CD4-positive, alpha-beta memory T cell (primary cell): Measurements from ENCODE around the gene VPS13C. TPM values are rescaled to one million over a fixed set of nuclear protein-coding genes. Genes with fewer than 3 reads are reported as not detected.

Experiments
- CTCF ChIA-PET: fragments of 350-600 bp; sonication (Branson Sonifier 250); formaldehyde crosslinking; loops from one replicate; lab custom pipeline; 2021; ENCODE audit warnings: inconsistent platforms; ENCODE audit not compliant: partially characterized antibody; lab: Charles Lee
- POLR2A ChIA-PET: fragments of 350-600 bp; sonication (Branson Sonifier 250); formaldehyde crosslinking; loops from one replicate; lab custom pipeline; 2021; ENCODE audit not compliant: partially characterized antibody; lab: Charles Lee
- DNase-seq, 5 donors: peaks; one replicate each; pipeline versions ENCODE4 v3.0.0 to v3.0.0-alpha.2; 2020 to 2022; ENCODE audit warnings: mixed read lengths in 1 of 5
- H3K27ac ChIP-seq: one replicate; pipeline ENCODE4 v1.7.0; 2013; ENCODE audit warnings: low read depth, low read length
- H3K27me3 ChIP-seq: 2 replicates; pipeline ENCODE4 v1.7.0; 2013; ENCODE audit warnings: mild to moderate bottlenecking, low read length, moderate library complexity; ENCODE audit not compliant: insufficient read depth
- H3K36me3 ChIP-seq: 2 replicates; pipeline ENCODE4 v1.7.0; 2013; ENCODE audit warnings: mild to moderate bottlenecking, low read length, moderate library complexity; ENCODE audit not compliant: insufficient read depth
- H3K4me1 ChIP-seq: 2 replicates; pipeline ENCODE4 v1.7.0; 2013; ENCODE audit warnings: mild to moderate bottlenecking, low read length, moderate library complexity; ENCODE audit not compliant: insufficient read depth
- H3K4me3 ChIP-seq, 2 donors: one replicate each; pipeline ENCODE4 v1.7.0; 2013; ENCODE audit warnings: low read length in 2 of 2, mild to moderate bottlenecking in 1 of 2
- H3K9me3 ChIP-seq, 2 donors: one replicate each; pipeline ENCODE4 v1.7.0; 2013; ENCODE audit warnings: low read length in 2 of 2, control low read depth in 1 of 2; ENCODE audit not compliant: control insufficient read depth in 1 of 2
- H3K27ac Mint-ChIP-seq, 7 donors: one replicate each; pipeline ENCODE4 v1.8.0; 2020 to 2021; ENCODE audit warnings: mixed read lengths in 7 of 7, mild to moderate bottlenecking in 6 of 7, inconsistent platforms in 3 of 7, moderate library complexity in 3 of 7
- H3K27me3 Mint-ChIP-seq, 2 donors: one replicate each; pipeline ENCODE4 v1.8.0; 2020 to 2021; ENCODE audit warnings: mixed read lengths in 2 of 2
- H3K36me3 Mint-ChIP-seq, 2 donors: one replicate each; pipeline ENCODE4 v1.8.0; 2020 to 2021; ENCODE audit warnings: mixed read lengths in 2 of 2, inconsistent platforms in 1 of 2, mild to moderate bottlenecking in 1 of 2
- H3K4me1 Mint-ChIP-seq, 4 donors: one replicate each; pipeline ENCODE4 v1.8.0; 2020 to 2021; ENCODE audit warnings: mixed read lengths in 4 of 4, mild to moderate bottlenecking in 1 of 4
- H3K4me3 Mint-ChIP-seq, 8 donors: one replicate each; pipeline ENCODE4 v1.8.0; 2020 to 2021; ENCODE audit warnings: mixed read lengths in 8 of 8, mild to moderate bottlenecking in 7 of 8, moderate library complexity in 6 of 8, inconsistent platforms in 3 of 8
- H3K9me3 Mint-ChIP-seq, 8 donors: one replicate each; pipeline ENCODE4 v1.8.0; 2020 to 2021; ENCODE audit warnings: mixed read lengths in 8 of 8, mild to moderate bottlenecking in 5 of 8, inconsistent platforms in 3 of 8, moderate library complexity in 1 of 8
- intact Hi-C: fragments of 100-400 bp; cut with micrococcal nuclease; formaldehyde crosslinking; loops from one replicate; pipeline ENCODE4 v1.15.1; 2023
- polyA plus RNA-seq, 2 donors: library from polyadenylated mRNA; unstranded; fragments of 300-500 nt; fragmentation: Illumina TruSeq; gene quantifications; one replicate each; pipeline ENCODE4 v1.2.3, GENCODE V29; 2021
- total RNA-seq, 2 experiments: library from RNA; stranded (reverse); gene quantifications; one replicate each; pipeline ENCODE4 v1.2.3, GENCODE V29; 2021

Gene VPS13C
- total and polyA plus RNA-seq, 4 experiments from 2014 or later, result 10.6 to 148 (median 82.3) TPM

- Histone ChIP-seq H3K9me3 (no peaks in the 10 kb centered on the region), H3K4me1 (peaks cover 14% of the 10 kb centered on the region), H3K36me3 (no peaks in the 10 kb centered on the region), H3K4me3 (no peak overlapping the region), H3K27ac (no peak overlapping the region), H3K27me3 (no peaks in the 10 kb centered on the region)
- H3K27ac Mint-ChIP-seq, result no peak overlapping the region
- H3K36me3 Mint-ChIP-seq, result peaks cover 0 to 9% of the 10 kb centered on the region in 2 donors
- peaks cover 9 to 13% (median 11%) of the 10 kb centered on the region in 4 donors for H3K4me1 Mint-ChIP-seq
- DNase-seq, result peak in 4 of 5 donors; percentile 36 to 41 (median 39)
- no peak overlapping the region for H3K4me3 Mint-ChIP-seq
- POLR2A ChIA-PET, result no interaction called here
- intact Hi-C loops, result loop anchor here (1.0 to 5.0 kb wide), 2 partner anchors 100 to 200 kb away; no protein-coding TSS in a partner anchor
- H3K9me3 Mint-ChIP-seq, result no peaks in the 10 kb centered on the region
- CTCF ChIA-PET, result interaction anchor here (0.7 to 4.8 kb wide), 9 partner anchors 11 to 203 kb away, joined by 3 to 39 read pairs (median 4); partner anchors contain the start of gene VPS13C
- H3K27me3 Mint-ChIP-seq, result peaks cover 3 to 8% of the 10 kb centered on the region in 2 donors
These were observed 11.6 kb upstream of the VPS13C start for GRCh38 chr15:62071711-62072308.

GRCh38 chr15:62069551-62069950 is 9.3 kb upstream of the VPS13C start:
- H3K36me3 ChIP-seq, result no peaks in the 10 kb centered on the region
- peaks cover 19% of the 10 kb centered on the region for H3K4me1 ChIP-seq
- Mint-ChIP-seq H3K36me3 (peaks cover 0 to 9% of the 10 kb centered on the region in 2 donors), H3K27me3 (peaks cover 3 to 8% of the 10 kb centered on the region in 2 donors), H3K4me1 (peaks cover 13 to 21% (median 17%) of the 10 kb centered on the region in 4 donors), H3K27ac (no peak overlapping the region), H3K9me3 (no peaks in the 10 kb centered on the region), H3K4me3 (peak overlapping the region in 3 of 8 donors; percentile 22 to 84 (median 75))
- ChIA-PET POLR2A (interaction anchor here (2.4 kb wide), 1 partner anchor 9 kb away, joined by 12 read pairs; the partner anchor contains the start of gene VPS13C), CTCF (interaction anchor here (1.3 to 4.8 kb wide), 2 partner anchors 9 to 17 kb away, joined by 3 to 39 read pairs; partner anchors contain the start of gene VPS13C)
- no peak for DNase-seq
- H3K27ac ChIP-seq, result no peak overlapping the region
- intact Hi-C loops, result loop anchor here (5.0 kb wide), 2 partner anchors 42 to 73 kb away; no protein-coding TSS in a partner anchor
- no peaks in the 10 kb centered on the region for H3K9me3 ChIP-seq
- H3K27me3 ChIP-seq, result no peaks in the 10 kb centered on the region
- H3K4me3 ChIP-seq, result no peak overlapping the region

GRCh38 chr15:62068810-62069167 is 8.5 kb upstream of the VPS13C start:
- Mint-ChIP-seq H3K4me3 (peak overlapping the region; percentile 75 to 89 (median 84)), H3K27me3 (peaks cover 3 to 8% of the 10 kb centered on the region in 2 donors), H3K27ac (peak overlapping the region in 5 of 7 donors; percentile 26 to 72 (median 70)), H3K9me3 (no peaks in the 10 kb centered on the region), H3K36me3 (peaks cover 0 to 9% of the 10 kb centered on the region in 2 donors), H3K4me1 (peaks cover 13 to 21% (median 17%) of the 10 kb centered on the region in 4 donors)
- POLR2A ChIA-PET, result interaction anchor here (2.4 kb wide), 1 partner anchor 9 kb away, joined by 12 read pairs; the partner anchor contains the start of gene VPS13C
- Histone ChIP-seq H3K27ac (no peak overlapping the region), H3K27me3 (no peaks in the 10 kb centered on the region), H3K36me3 (no peaks in the 10 kb centered on the region), H3K4me3 (no peak overlapping the region), H3K9me3 (no peaks in the 10 kb centered on the region), H3K4me1 (peaks cover 19% of the 10 kb centered on the region)
- CTCF ChIA-PET, result interaction anchor here (1.3 to 4.8 kb wide), 2 partner anchors 8 to 16 kb away, joined by 3 to 39 read pairs; partner anchors contain the start of gene VPS13C
- intact Hi-C loops, result loop anchor here (5.0 kb wide), 2 partner anchors 41 to 74 kb away; no protein-coding TSS in a partner anchor
- DNase-seq, result no peak

GRCh38 chr15:62068071-62068809 is 8.0 kb upstream of the VPS13C start:
- peak in 2 of 5 donors; percentile 28 to 32 for DNase-seq
- H3K36me3 Mint-ChIP-seq, result peaks cover 0 to 9% of the 10 kb centered on the region in 2 donors

GRCh38 chr15:62067448-62068044 is 7.3 kb upstream of the VPS13C start:
- intact Hi-C loops, result loop anchor here (5.0 kb wide), 2 partner anchors 40 to 75 kb away; no protein-coding TSS in a partner anchor
- H3K9me3 Mint-ChIP-seq, result no peaks in the 10 kb centered on the region

More at GRCh38 chr15:62068071-62068809, 8.0 kb upstream of the VPS13C start:
- H3K27me3 Mint-ChIP-seq, result peaks cover 3 to 8% of the 10 kb centered on the region in 2 donors
- ChIA-PET CTCF (interaction anchor here (4.8 kb wide), 1 partner anchor 8 kb away, joined by 39 read pairs; the partner anchor contains the start of gene VPS13C), POLR2A (interaction anchor here (2.4 kb wide), 1 partner anchor 8 kb away, joined by 12 read pairs; the partner anchor contains the start of gene VPS13C)
- H3K27ac Mint-ChIP-seq, result peak overlapping the region in 4 of 7 donors; percentile 26 to 72 (median 71)
- H3K4me3 Mint-ChIP-seq, result peak overlapping the region; percentile 75 to 89 (median 84)
- H3K27me3 ChIP-seq, result no peaks in the 10 kb centered on the region
- H3K9me3 Mint-ChIP-seq, result no peaks in the 10 kb centered on the region
- H3K4me3 ChIP-seq, result peak overlapping the region in 1 of 2 donors; percentile 32
- no peak overlapping the region for H3K27ac ChIP-seq
- intact Hi-C loops, result loop anchor here (5.0 kb wide), 2 partner anchors 41 to 74 kb away; no protein-coding TSS in a partner anchor
- no peaks in the 10 kb centered on the region for H3K9me3 ChIP-seq
- H3K4me1 Mint-ChIP-seq, result peaks cover 13 to 24% (median 18%) of the 10 kb centered on the region in 4 donors
- H3K36me3 ChIP-seq, result no peaks in the 10 kb centered on the region
- peaks cover 19% of the 10 kb centered on the region for H3K4me1 ChIP-seq

More at GRCh38 chr15:62067448-62068044, 7.3 kb upstream of the VPS13C start:
- Histone ChIP-seq H3K4me3 (peak overlapping the region; percentile 18 to 57), H3K4me1 (peaks cover 19% of the 10 kb centered on the region), H3K9me3 (no peaks in the 10 kb centered on the region), H3K27me3 (no peaks in the 10 kb centered on the region), H3K27ac (no peak overlapping the region), H3K36me3 (no peaks in the 10 kb centered on the region)
- DNase-seq, result peak in 3 of 5 donors; percentile 28 to 35 (median 31)
- ChIA-PET CTCF (interaction anchor here (0.9 to 1.6 kb wide), 4 partner anchors 15 to 91 kb away, joined by 3 to 6 read pairs (median 4); no protein-coding TSS in a partner anchor), POLR2A (interaction anchor here (1.8 to 2.4 kb wide), 2 partner anchors 7 to 56 kb away, joined by 7 to 12 read pairs; partner anchors contain the start of gene VPS13C)
- Mint-ChIP-seq H3K27me3 (peaks cover 3 to 8% of the 10 kb centered on the region in 2 donors), H3K4me1 (peaks cover 13 to 24% (median 18%) of the 10 kb centered on the region in 4 donors), H3K36me3 (peaks cover 0 to 9% of the 10 kb centered on the region in 2 donors), H3K4me3 (peak overlapping the region; percentile 88 to 97 (median 92)), H3K27ac (peak overlapping the region in 6 of 7 donors; percentile 26 to 78 (median 66))
